Measurements from ENCODE around the gene PRKAA2. TPM values are rescaled to one million over a fixed set of nuclear protein-coding genes. Genes with fewer than 3 reads are reported as not detected.

Gene PRKAA2
- total RNA-seq, 1 donor from 2014 or later, result 35.2 TPM

DNA sequence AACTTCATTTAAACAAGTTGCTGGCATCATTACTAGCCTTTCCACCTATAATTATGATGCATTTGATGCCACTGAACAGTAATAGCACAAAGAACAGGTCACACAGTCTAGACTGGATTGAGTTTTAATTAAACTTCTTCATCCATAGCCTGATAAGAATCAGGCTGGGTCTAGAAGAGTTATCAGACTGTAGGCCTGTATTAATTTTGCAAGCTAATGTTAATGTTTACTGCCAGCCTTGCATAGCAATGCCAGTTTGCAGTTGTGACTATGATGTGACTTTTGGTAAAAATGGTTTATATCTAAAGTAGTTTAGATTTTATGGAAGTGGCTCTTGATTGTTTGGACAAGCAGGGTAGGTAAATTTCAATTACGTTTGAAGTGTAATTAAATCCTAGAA lies 68.0 kb downstream of the PRKAA2 start:
- no peak for DNase-seq

DNA sequence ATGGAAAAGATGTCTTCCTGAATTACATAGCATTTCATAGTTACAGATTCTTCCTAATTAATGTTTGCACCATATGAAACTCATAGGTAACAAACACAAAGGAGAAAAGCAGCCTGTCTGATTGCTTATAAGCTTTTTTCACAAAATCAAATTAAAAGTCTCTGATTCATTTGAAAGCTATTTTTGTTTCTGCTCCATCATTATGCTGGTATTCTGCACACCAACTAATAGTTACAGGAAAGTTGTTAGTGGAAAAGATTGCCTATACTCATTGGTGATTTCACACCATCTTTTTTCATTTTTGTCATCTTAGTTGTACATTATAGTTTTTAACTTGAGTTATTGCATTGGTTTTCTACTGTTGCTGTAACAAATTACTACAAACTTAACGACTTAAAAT lies 70.0 kb downstream of the PRKAA2 start:
- no peak for DNase-seq

- DNase-seq, result no peak
Observed at GRCh38 chr1:56719171-56719570, 74.1 kb downstream of the PRKAA2 start.

- no peak for DNase-seq
Observed at GRCh38 chr1:56726706-56727105, 81.6 kb downstream of the PRKAA2 start.

GRCh38 chr1:56728964-56729363 lies 83.8 kb downstream of the PRKAA2 start:
- no peak for DNase-seq

GRCh38 chr1:56745231-56745630 lies 100.1 kb downstream of the PRKAA2 start:
- no peak for DNase-seq

GRCh38 chr1:56754708-56755479 lies 109.8 kb downstream of the PRKAA2 start:
- DNase-seq, result no peak

GRCh38 chr1:56755911-56756310 lies 110.8 kb downstream of the PRKAA2 start:
- DNase-seq, result no peak

DNA sequence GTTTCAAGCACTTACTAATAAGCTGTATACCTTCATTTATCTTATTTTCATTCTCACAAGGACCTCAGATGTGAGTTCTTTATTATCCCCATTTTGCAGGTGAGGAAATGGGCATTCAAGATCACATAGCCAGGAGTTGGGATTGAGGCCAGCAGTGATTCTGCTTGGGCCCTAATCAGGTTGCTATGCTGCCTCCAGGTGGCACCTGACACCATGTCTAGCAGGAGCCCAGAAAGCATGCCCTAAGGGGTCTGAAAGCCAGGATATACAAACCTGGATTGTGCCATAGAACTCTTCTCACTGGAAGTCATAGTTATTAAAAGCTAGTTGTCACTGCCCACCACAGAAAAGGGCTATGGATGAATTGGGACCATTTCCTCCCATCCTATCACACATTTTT lies 113.0 kb downstream of the PRKAA2 start:
- no peak for DNase-seq

DNA sequence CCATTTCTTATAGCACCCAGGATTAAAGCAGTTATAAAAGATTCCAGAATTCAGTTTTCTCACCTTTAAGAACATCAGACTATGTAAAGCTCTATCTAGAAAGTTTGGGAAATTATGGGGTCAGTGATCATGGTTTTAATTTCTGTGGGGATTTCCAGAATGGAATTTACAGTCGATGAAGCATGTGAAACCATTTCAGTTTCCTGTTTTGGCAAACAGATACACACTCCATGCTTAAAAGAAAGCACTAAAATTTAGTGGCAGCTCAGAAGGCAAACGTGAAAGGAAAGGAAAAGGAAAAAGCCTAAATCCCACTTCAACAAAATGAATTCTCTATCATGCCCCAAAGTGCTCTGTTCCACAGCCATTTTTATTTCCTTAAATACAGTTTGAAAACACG lies 113.7 kb downstream of the PRKAA2 start:
- DNase-seq, result no peak

Small RNA genes within 50 kb of the gene (small RNA-seq; reads per million reads assigned to genes)
- gene AC099789.1, result not detected

Other genes with a start within 250 kb of the PRKAA2 start
- gene PLPP3, start 65.8 kb upstream of the PRKAA2 start, total RNA-seq, result 36.5 TPM
- 0.47 TPM for gene FYB2, start 174.1 kb downstream of the PRKAA2 start, total RNA-seq
- gene C8A, start 209.5 kb downstream of the PRKAA2 start, total RNA-seq, result not detected